Measurements from ENCODE around the gene VEPH1.

Gene VEPH1

DNA sequence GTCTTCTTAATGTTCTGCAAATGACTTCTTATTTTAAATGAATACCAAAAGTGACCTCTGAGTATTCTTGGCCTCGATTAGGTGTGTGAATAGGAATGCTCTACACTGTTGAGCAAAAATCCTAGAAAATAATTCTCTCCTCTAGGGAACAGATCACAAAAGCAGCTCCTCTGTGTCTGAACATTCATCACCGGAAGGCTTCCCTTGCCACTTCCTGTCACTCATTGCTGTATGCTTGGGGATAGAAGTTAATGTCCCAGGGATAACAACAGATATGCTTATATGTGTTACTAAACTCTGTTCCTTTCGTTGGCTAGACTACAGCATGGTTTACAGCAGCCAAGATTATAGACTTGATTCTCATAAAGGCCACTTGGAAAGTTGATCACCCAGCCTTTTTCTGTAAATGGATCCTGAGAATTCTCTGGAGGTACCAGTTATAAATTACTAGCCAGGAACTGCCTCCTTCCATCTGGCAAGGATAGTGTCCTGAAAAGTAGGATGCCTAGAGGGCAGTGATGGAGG lies 82.5 kb downstream of the VEPH1 start:
- TF ChIP-seq, protein P1, sequence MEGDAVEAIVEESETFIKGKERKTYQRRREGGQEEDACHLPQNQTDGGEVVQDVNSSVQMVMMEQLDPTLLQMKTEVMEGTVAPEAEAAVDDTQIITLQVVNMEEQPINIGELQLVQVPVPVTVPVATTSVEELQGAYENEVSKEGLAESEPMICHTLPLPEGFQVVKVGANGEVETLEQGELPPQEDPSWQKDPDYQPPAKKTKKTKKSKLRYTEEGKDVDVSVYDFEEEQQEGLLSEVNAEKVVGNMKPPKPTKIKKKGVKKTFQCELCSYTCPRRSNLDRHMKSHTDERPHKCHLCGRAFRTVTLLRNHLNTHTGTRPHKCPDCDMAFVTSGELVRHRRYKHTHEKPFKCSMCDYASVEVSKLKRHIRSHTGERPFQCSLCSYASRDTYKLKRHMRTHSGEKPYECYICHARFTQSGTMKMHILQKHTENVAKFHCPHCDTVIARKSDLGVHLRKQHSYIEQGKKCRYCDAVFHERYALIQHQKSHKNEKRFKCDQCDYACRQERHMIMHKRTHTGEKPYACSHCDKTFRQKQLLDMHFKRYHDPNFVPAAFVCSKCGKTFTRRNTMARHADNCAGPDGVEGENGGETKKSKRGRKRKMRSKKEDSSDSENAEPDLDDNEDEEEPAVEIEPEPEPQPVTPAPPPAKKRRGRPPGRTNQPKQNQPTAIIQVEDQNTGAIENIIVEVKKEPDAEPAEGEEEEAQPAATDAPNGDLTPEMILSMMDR (IDR thresholded peaks at IDR 0.05): no peak

DNA sequence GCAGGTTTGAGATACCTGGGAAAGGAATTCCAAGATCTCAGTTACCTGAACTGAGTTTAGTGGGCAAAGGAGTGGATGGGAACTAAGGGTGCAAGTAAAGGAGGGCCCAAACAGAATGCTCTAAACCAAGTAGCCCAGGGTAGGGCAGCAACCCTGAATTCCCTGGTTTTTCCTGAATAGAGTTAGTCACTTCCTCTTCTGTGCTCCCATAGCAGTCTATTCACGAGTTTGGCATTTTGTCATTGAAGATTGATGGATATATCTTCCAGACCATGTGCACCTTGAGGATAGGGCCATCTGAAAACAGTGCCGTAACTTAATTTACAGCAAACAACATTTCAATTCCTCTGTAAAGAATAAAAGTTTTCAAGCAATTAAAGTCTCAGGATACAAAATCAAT lies 85.1 kb downstream of the VEPH1 start:
- TF ChIP-seq, protein P1 (IDR thresholded peaks at IDR 0.05): no peak

DNA sequence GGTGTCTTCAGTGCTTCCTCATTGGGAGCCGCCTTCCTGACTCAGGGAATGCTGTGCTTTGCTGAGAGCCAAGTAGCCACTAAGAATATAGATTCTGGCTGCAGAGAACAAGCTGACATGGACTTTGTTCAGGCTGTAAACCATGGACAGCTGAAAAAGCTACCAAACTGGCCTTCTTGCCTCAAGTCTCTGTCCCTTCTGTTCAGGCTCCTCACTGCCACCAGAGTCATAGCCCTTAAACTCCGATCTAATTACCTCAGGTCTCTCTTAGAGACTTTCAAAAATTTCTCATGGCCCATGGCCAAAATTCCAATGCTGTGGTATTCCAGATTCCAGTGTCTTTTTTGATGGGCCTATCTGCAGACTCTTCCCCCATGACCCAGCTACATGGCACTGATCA lies 86.0 kb downstream of the VEPH1 start:
- TF ChIP-seq, protein P1 (IDR thresholded peaks at IDR 0.05): no peak

DNA sequence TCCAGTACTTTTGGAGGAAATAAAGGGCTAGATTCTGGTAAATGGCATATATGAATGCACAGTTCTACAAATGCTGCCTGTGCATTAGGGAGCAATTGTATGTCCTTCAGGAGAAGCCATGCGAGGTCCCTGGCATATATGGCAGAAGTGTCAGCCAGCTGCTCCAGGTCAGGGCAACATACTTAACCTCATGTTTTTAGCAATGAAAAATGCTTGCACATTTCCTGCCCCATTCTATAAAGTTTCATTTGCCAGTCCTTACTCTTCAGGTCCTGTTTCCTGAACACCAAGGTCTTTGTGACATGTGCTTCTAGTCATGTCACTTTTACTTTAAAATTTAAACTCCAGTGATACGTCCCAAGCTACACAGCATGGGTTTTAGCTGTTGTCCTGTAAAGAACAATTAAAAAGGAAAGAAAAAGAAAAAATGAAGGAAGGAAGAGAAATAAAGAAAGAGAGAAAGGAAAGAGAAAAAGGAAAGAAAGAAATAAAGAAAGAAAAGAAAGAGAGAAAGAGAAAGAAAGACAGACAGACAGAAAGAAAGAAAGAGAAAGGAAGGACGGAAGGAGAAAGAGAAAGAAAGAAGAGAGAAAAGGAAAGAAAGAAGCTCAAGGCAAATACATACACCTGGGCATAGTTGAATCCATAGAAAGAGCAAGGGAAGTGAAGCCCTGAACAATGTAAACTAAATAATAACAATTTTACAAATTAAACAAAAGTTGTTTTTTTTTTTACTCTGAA lies 86.7 kb downstream of the VEPH1 start:
- TF ChIP-seq, protein P1 (IDR thresholded peaks at IDR 0.05): no peak

DNA sequence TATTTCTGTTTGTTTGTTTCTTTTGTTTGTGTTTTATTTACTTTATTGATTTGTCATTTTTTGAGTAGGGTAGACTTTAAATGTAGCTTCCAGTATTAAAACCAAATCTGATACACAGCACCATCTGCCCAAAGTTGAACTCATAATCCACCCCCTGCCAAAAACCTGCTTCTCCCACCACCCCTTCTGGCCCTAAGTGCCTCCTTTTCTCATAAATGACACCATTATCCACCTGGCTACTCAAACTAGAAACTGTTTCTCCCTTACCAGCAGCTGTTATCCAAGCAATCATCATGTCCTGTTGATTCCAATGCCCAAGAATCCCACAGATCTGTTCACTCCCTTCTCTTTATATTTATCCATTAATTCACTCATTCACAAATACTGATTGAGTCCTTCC lies 88.4 kb downstream of the VEPH1 start:
- TF ChIP-seq, protein P1 (IDR thresholded peaks at IDR 0.05): no peak

DNA sequence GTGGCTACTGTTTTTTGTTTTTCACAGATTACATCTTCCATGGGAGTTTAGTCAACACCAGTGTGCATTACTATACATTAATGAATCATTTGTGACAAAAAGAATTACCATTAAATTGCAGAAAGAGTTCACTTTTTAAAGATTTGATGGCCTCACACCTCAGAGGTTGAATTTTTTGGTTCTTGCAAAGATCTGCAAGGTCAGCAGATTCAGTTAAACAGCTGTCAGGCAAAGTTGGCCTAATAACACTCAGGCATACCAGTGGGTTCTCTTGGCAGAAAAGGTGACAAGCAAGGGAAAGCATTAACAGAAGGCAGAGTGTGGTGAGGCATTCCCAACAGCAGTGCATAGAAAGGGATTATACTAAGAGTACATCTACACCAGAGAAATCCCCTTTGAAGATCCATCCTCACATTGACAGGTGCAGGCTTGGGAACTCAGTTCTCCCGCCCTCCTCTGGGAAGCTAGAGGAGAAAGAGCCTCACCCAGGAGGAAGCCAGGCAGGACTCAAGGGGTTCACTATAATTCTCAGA lies 90.8 kb downstream of the VEPH1 start:
- TF ChIP-seq, protein P1 (IDR thresholded peaks at IDR 0.05): no peak

DNA sequence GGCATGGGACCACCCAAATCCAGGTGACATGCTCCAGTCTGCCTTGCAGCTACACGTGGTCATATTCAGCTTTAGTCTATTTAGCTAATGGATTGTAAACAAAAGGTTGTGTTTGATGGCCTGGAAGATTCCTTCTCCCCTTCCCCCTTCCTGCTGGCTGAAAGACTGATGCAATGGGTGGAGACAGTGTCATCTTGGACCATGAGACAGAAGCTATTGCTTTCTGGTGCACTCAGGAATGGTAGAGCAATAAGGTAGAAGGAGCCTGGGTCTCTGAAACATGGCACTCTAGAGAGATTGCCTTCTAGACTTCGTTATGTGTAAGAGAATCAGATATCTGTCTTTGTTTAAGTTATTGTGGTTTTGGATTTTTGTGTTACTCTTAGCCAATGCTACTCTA lies 92.3 kb downstream of the VEPH1 start:
- TF ChIP-seq, protein P1 (IDR thresholded peaks at IDR 0.05): no peak

All from LNCAP (cell line).